HG03039 (cell line): ENCODE data around the gene DUOX1.
"Not testable (repeated sequence)": the region's sequence is repeated elsewhere in the genome, so short reads cannot be mapped to it uniquely, and the experiment has no call there.

ENCODE experiments used
- ATAC-seq: cut with Tn5 transposase; IDR thresholded peaks from one replicate; pipeline ENCODE4 v1.9.1; 2021; ENCODE audit warnings: mild to moderate bottlenecking, moderate library complexity; ENCODE audit not compliant: unreplicated experiment

Gene DUOX1

GRCh38 chr15:45120081-45120972 is 9.5 kb upstream of the DUOX1 start:
- ATAC-seq, result no peak

GRCh38 chr15:45121020-45121419 is 8.8 kb upstream of the DUOX1 start:
- no peak for ATAC-seq

- no peak for ATAC-seq
These were observed 7.9 kb upstream of the DUOX1 start for GRCh38 chr15:45121706-45122417.

- no peak for ATAC-seq
These were observed 7.1 kb upstream of the DUOX1 start for GRCh38 chr15:45122719-45123118.

- no peak for ATAC-seq
These were observed 6.4 kb upstream of the DUOX1 start for GRCh38 chr15:45123397-45123796.

- no peak for ATAC-seq
These were observed 3.1 kb upstream of the DUOX1 start for GRCh38 chr15:45126535-45127158.

- ATAC-seq, result no peak
These were observed 689 bp upstream of the DUOX1 start for GRCh38 chr15:45128971-45129639.

GRCh38 chr15:45130291-45131000 is 652 bp downstream of the DUOX1 start:
- ATAC-seq, result no peak

GRCh38 chr15:45131510-45131909 is 1.7 kb downstream of the DUOX1 start:
- no peak for ATAC-seq

GRCh38 chr15:45132844-45133560 is 3.2 kb downstream of the DUOX1 start:
- no peak for ATAC-seq

GRCh38 chr15:45133561-45133920 is 3.7 kb downstream of the DUOX1 start:
- no peak for ATAC-seq

- no peak for ATAC-seq
These were observed 4.3 kb downstream of the DUOX1 start for GRCh38 chr15:45134046-45134445.

GRCh38 chr15:45134682-45135604 is 5.1 kb downstream of the DUOX1 start:
- no peak for ATAC-seq

- ATAC-seq, result not testable (repeated sequence)
These were observed 6.0 kb downstream of the DUOX1 start for GRCh38 chr15:45135705-45136377.

- ATAC-seq, result no peak
These were observed 6.6 kb downstream of the DUOX1 start for GRCh38 chr15:45136378-45136764.

- no peak for ATAC-seq
These were observed 7.9 kb downstream of the DUOX1 start for GRCh38 chr15:45137703-45138102.

GRCh38 chr15:45138814-45139765 is 9.3 kb downstream of the DUOX1 start:
- no peak for ATAC-seq
